ENCODE results near the gene RFX5.
A peak's percentile ranks its signal among the peaks of the same experiment; 100 is the strongest.

DNA sequence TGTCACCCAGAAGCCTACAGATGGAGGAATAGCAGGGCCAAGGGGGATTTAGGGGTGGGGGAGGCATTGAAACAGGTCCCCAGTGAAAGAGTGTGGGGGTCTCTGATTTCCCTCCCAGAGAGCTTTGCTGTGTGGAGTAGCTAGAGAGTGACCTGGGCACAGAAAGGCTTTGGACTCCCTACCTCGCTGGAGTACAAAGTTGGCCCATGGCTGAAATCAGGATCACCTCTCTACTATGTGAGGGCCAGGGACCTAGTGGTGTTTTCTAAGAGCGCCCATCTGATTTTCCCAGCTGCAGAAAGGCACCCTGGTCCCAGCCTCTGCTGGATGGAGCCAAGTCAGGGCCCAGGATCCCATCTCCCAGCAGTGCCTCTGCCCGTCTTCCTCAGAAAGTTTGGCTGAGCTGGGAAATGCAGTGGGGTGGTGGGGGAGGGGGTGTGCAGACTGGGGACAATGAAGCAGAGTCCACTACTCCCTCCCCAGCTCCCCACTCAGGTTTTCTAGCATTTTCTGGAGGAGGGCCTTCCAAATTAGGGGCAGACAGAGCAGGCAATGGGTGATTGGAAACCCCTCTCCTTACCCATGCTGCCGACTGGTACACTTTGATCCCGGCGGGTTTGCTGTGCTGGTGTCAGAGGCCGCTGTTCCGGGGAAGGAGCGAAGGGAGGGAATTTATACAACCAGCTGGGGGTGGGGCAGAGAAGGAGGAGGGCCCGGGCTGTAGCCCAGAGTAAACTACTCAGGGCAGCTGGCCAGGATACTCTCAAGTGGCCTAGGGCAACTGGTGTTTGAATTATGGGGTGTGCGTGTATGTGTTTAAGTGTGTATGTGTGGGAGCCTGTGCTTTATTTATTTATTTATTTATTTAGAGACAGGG, 25.2 kb upstream of the RFX5 start, which contains the start of gene SELENBP1:
- TF ChIP-seq EZH2 (IDR thresholded peaks at IDR 0.05) (no peak), POLR2AphosphoS5 (IDR thresholded peaks at IDR 0.05; ENCODE audit: borderline replicate concordance, low read depth, low read length) (peak; percentile 68), FOXP2 (optimal IDR thresholded peaks at IDR 0.05; ENCODE audit: control extremely low read depth, extremely low read length, insufficient read depth) (no peak)

Measured in SK-N-MC (cell line).